ENCODE data around the gene SRGAP3. TPM values are rescaled to one million over a fixed set of nuclear protein-coding genes. Genes with fewer than 3 reads are reported as not detected.

SRGAP3 gene
- total and polyA plus RNA-seq, 7 experiments from 2014 or later, result 1.4 to 6.0 (median 4.6) TPM

DNA sequence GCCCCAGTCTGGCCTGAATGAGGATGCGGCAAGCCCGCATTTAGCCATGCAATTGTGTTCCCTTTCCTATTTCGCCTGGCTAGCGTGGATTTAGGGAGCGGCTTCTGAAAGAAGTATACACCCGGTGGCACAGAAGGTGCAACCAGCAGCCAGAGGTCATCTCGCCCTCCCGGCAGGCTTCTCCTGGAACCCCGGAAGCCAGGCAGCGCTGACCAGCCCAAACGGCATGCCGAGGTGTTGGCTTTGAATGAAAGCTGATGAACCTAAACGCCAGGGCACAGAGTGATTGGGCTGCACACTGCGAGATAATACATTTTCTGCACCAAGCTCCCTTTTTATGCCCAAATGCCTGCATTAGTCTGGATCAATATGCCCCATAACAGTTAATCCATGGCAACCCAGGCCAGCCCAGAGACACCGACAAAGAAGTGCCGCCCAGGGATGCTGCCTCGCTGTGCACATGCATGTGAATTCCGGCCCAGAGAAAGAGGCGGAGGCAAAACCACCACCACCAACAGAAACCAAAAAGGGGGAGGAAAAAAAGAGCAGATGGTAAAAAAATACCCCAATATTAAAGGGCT, 1.4 kb downstream of the SRGAP3 start:
- ChIA-PET POLR2A (no interaction called here), CTCF (no interaction called here)
- intact Hi-C loops (cut with micrococcal nuclease), result loop anchor here (5.0 kb wide), 3 partner anchors 66 to 276 kb away; partner anchors contain the start of gene THUMPD3 (in 1 of the 2)

DNA sequence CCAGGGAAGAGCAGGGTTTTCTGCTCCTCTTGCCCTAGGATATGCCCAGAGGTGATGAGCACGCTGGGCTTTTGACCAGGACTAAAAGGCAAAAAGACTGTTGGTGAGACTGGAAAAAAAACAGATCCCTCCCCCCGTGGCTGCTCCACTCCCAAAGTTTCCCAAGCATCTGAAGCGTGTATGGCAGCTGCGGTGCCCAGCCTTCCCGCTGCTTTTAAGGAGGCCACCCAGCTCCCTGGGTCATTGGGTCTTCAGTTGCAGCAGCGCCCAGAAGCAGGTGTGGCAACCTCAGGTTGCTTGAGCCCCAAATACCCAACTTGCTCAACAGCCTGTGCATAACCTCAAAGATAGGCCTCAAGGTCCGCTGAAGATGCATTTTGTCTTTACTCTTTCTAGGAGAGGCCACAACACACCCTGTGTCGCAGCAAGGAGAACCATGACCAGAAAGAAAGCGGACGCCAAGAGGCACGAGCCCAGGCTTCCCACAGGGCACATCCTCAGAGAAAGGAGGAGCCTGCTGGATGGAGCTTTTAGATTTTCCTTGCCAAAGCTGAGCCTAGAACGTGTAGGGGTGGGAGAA, 2.0 kb downstream of the SRGAP3 start:
- H3K27ac Mint-ChIP-seq, result no peak overlapping the region
- POLR2A ChIA-PET, result no interaction called here

More for the DNA sequence above, 1.4 kb downstream of the SRGAP3 start:
- ATAC-seq (no peak), DNase-seq (peak in 5 of 9 donors; percentile 7 to 25 (median 20))
- peaks cover 0 to 19% (median 3%) of the 10 kb centered on the region in 5 donors for H3K27me3 Mint-ChIP-seq
- H3K4me1 Mint-ChIP-seq, result peaks cover 16 to 43% (median 28%) of the 10 kb centered on the region in 7 donors
- Histone ChIP-seq H3K27me3 (ENCODE audit: control insufficient read depth in 2 of 2, insufficient read depth in 2 of 2, low read length in 2 of 2) (no peaks in the 10 kb centered on the region), H3K4me3 (ENCODE audit: low read length) (peak overlapping the region; percentile 91), H3K4me1 (ENCODE audit: control insufficient read depth in 2 of 2, insufficient read depth in 2 of 2, low read length in 2 of 2) (peaks cover 0 to 6% of the 10 kb centered on the region in 2 donors), H3K27ac (ENCODE audit: low read depth, low read length) (no peak overlapping the region), H3K9me3 (ENCODE audit: control insufficient read depth in 2 of 3, low read length in 3 of 3) (no peaks in the 10 kb centered on the region), H3K36me3 (ENCODE audit: control insufficient read depth in 2 of 3, insufficient read depth in 3 of 3, low read length in 3 of 3) (no peaks in the 10 kb centered on the region)
- H3K4me3 Mint-ChIP-seq, result peak overlapping the region; percentile 82 to 99 (median 92)
- H3K9me3 Mint-ChIP-seq, result no peaks in the 10 kb centered on the region
- peak overlapping the region in 5 of 9 donors; percentile 5 to 89 (median 51) for H3K27ac Mint-ChIP-seq
- H3K36me3 Mint-ChIP-seq, result peaks cover 0 to 4% (median 0%) of the 10 kb centered on the region in 5 donors

DNA sequence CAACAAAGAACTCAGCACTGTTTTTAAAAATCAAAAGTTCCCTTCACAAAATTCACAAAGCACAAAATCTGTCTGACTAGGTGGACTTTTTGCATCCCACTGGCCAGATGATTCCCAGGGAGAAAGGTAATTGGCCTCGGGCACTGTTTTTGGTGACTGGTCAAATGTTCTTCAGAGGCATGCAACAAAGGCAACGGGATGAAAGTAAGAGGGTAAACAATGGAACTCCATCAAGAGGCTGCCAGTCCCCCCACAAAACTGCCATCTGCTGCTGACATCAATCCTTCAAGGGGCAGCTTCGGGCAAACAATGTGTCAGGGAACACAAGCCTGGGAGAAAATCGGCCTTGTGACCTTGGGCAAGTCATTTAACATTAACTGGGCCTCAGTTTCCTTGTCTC, 3.3 kb downstream of the SRGAP3 start:
- Mint-ChIP-seq H3K27me3 (peaks cover 0 to 10% (median 0%) of the 10 kb centered on the region in 5 donors), H3K9me3 (peaks cover 0 to 3% (median 0%) of the 10 kb centered on the region in 11 donors), H3K4me3 (no peak overlapping the region), H3K36me3 (peaks cover 0 to 8% (median 4%) of the 10 kb centered on the region in 5 donors), H3K27ac (no peak overlapping the region), H3K4me1 (peaks cover 16 to 43% (median 28%) of the 10 kb centered on the region in 7 donors)
- POLR2A ChIA-PET, result no interaction called here
- H3K4me1 ChIP-seq (ENCODE audit: control insufficient read depth in 2 of 2, insufficient read depth in 2 of 2, low read length in 2 of 2), result peaks cover 0 to 6% of the 10 kb centered on the region in 2 donors
- no peak overlapping the region for H3K4me3 ChIP-seq (ENCODE audit: low read length)
- ATAC-seq (no peak), DNase-seq (no peak)
- no peaks in the 10 kb centered on the region for H3K9me3 ChIP-seq (ENCODE audit: control insufficient read depth in 2 of 3, low read length in 3 of 3)
- CTCF ChIA-PET, result no interaction called here
- H3K27me3 ChIP-seq (ENCODE audit: control insufficient read depth in 2 of 2, insufficient read depth in 2 of 2, low read length in 2 of 2), result no peaks in the 10 kb centered on the region
- H3K36me3 ChIP-seq (ENCODE audit: control insufficient read depth in 2 of 3, insufficient read depth in 3 of 3, low read length in 3 of 3), result no peaks in the 10 kb centered on the region
- H3K27ac ChIP-seq (ENCODE audit: low read depth, low read length), result no peak overlapping the region
- intact Hi-C loops (cut with micrococcal nuclease), result loop anchor here (5.0 kb wide), 3 partner anchors 64 to 274 kb away; partner anchors contain the start of gene THUMPD3 (in 1 of the 2)

More for the DNA sequence above, 2.0 kb downstream of the SRGAP3 start:
- Histone ChIP-seq H3K4me1 (ENCODE audit: control insufficient read depth in 2 of 2, insufficient read depth in 2 of 2, low read length in 2 of 2) (peaks cover 0 to 6% of the 10 kb centered on the region in 2 donors), H3K36me3 (ENCODE audit: control insufficient read depth in 2 of 3, insufficient read depth in 3 of 3, low read length in 3 of 3) (no peaks in the 10 kb centered on the region), H3K9me3 (ENCODE audit: control insufficient read depth in 2 of 3, low read length in 3 of 3) (no peaks in the 10 kb centered on the region), H3K27ac (ENCODE audit: low read depth, low read length) (no peak overlapping the region), H3K27me3 (ENCODE audit: control insufficient read depth in 2 of 2, insufficient read depth in 2 of 2, low read length in 2 of 2) (no peaks in the 10 kb centered on the region), H3K4me3 (ENCODE audit: low read length) (no peak overlapping the region)
- DNase-seq (no peak), ATAC-seq (no peak)
- intact Hi-C loops (cut with micrococcal nuclease), result loop anchor here (5.0 kb wide), 3 partner anchors 65 to 275 kb away; partner anchors contain the start of gene THUMPD3 (in 1 of the 2)
- peak overlapping the region in 6 of 10 donors; percentile 12 to 99 (median 52) for H3K4me3 Mint-ChIP-seq
- CTCF ChIA-PET, result no interaction called here
- H3K27me3 Mint-ChIP-seq, result peaks cover 0 to 15% (median 0%) of the 10 kb centered on the region in 5 donors
- peaks cover 16 to 43% (median 28%) of the 10 kb centered on the region in 7 donors for H3K4me1 Mint-ChIP-seq
- no peaks in the 10 kb centered on the region for H3K9me3 Mint-ChIP-seq
- peaks cover 0 to 4% (median 0%) of the 10 kb centered on the region in 5 donors for H3K36me3 Mint-ChIP-seq

DNA sequence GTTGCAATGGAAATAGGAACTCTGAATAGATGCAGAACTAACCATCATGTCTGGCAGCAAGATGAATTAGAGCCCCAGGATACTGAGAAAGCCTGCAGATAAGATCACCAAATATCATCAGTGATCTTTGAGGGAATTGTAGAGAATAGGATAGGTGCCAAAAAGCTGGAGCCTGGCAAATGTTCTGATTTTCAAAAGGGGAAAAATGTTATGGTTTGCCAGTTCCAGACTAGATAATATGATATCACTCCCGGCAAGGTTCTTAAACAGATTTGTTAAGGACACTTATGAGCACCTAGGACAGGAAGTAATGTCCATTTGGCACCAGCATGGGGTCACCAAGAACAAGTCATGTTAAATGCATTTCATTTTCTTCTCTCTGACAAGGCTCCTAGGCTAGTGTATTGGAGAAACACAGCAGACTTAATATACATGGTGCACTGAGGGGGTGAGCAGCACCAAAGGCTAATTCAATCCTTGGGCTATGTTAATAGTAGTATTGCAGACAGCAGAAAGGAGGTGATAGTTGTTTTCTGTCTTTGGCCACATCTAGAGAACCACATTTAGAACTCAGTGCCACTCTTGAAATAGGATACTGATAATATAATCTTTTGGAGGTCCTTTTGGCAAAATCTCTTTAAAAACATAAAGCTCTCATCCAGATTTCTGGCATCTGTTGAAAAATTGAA, 4.8 kb downstream of the SRGAP3 start:
- POLR2A ChIA-PET, result no interaction called here
- Histone ChIP-seq H3K27me3 (ENCODE audit: control insufficient read depth in 2 of 2, insufficient read depth in 2 of 2, low read length in 2 of 2) (no peaks in the 10 kb centered on the region), H3K4me3 (ENCODE audit: low read length) (no peak overlapping the region), H3K4me1 (ENCODE audit: control insufficient read depth in 2 of 2, insufficient read depth in 2 of 2, low read length in 2 of 2) (no peaks in the 10 kb centered on the region), H3K9me3 (ENCODE audit: control insufficient read depth in 2 of 3, low read length in 3 of 3) (no peaks in the 10 kb centered on the region), H3K27ac (ENCODE audit: low read depth, low read length) (no peak overlapping the region), H3K36me3 (ENCODE audit: control insufficient read depth in 2 of 3, insufficient read depth in 3 of 3, low read length in 3 of 3) (no peaks in the 10 kb centered on the region)
- Mint-ChIP-seq H3K4me1 (peaks cover 12 to 30% (median 20%) of the 10 kb centered on the region in 7 donors), H3K27ac (no peak overlapping the region), H3K9me3 (peaks cover 0 to 3% (median 0%) of the 10 kb centered on the region in 11 donors), H3K36me3 (peaks cover 0 to 13% (median 5%) of the 10 kb centered on the region in 5 donors), H3K4me3 (no peak overlapping the region), H3K27me3 (peaks cover 0 to 10% (median 0%) of the 10 kb centered on the region in 5 donors)
- DNase-seq, result no peak
- intact Hi-C loops (cut with micrococcal nuclease), result loop anchor here (5.0 kb wide), 3 partner anchors 62 to 272 kb away; partner anchors contain the start of gene THUMPD3 (in 1 of the 2)
- CTCF ChIA-PET, result no interaction called here
- no peak for ATAC-seq

DNA sequence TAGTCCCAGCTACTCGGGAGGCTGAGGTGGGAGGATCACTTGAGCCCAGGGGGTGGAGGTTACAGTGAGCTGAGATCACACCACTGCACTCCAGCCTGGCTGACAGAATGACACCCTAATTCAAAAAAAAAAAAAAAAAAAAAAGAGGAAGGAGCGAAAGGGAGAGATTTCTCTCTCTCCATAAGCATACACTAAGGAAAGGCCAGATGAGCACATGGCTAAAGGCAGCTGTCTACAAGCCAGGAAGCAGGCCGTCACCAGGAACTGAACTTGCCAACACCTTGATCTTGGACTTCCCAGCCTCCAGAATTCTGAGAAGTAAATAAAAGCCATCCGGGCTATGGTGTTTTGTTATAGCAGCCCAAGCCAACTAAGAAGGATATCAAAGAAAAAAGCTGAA, 7.5 kb downstream of the SRGAP3 start:
- H3K4me1 Mint-ChIP-seq, result peaks cover 0 to 8% (median 5%) of the 10 kb centered on the region in 7 donors
- no peak overlapping the region for H3K4me3 ChIP-seq (ENCODE audit: low read length)
- H3K27me3 ChIP-seq (ENCODE audit: control insufficient read depth in 2 of 2, insufficient read depth in 2 of 2, low read length in 2 of 2), result no peaks in the 10 kb centered on the region
- ChIA-PET POLR2A (interaction anchor here (0.5 kb wide), 1 partner anchor 70 kb away, joined by 3 read pairs; no protein-coding TSS in a partner anchor), CTCF (no interaction called here)
- no peaks in the 10 kb centered on the region for H3K36me3 ChIP-seq (ENCODE audit: control insufficient read depth in 2 of 3, insufficient read depth in 3 of 3, low read length in 3 of 3)
- no peak overlapping the region for H3K27ac Mint-ChIP-seq
- H3K9me3 ChIP-seq (ENCODE audit: control insufficient read depth in 2 of 3, low read length in 3 of 3), result no peaks in the 10 kb centered on the region
- DNase-seq (no peak), ATAC-seq (no peak)
- peaks cover 0 to 3% (median 0%) of the 10 kb centered on the region in 11 donors for H3K9me3 Mint-ChIP-seq
- H3K27me3 Mint-ChIP-seq, result peaks cover 0 to 6% (median 0%) of the 10 kb centered on the region in 5 donors
- no peak overlapping the region for H3K4me3 Mint-ChIP-seq
- peaks cover 0 to 14% (median 5%) of the 10 kb centered on the region in 5 donors for H3K36me3 Mint-ChIP-seq
- intact Hi-C loops (cut with micrococcal nuclease), result no loop called here
- no peak overlapping the region for H3K27ac ChIP-seq (ENCODE audit: low read depth, low read length)
- no peaks in the 10 kb centered on the region for H3K4me1 ChIP-seq (ENCODE audit: control insufficient read depth in 2 of 2, insufficient read depth in 2 of 2, low read length in 2 of 2)

DNA sequence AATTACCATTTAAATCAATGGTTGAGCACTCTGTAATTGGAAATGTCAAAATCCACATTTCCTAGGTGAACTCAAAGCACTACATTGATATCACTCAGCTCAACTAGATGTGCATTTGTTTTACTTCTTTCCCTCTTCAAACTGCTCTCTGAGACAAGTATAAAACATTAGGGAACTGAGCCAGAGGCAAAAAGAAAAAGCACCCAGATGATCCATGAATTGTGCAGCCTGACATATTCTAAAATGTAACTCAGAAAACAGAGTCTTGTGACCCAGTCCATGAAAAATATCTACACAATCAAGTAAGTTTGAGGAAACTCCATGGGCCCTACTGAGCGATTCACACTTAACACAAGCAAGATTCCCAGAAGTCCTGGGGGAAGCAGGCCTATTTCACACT, 9.8 kb downstream of the SRGAP3 start:
- Histone ChIP-seq H3K27ac (ENCODE audit: low read depth, low read length) (no peak overlapping the region), H3K4me3 (ENCODE audit: low read length) (no peak overlapping the region), H3K36me3 (ENCODE audit: control insufficient read depth in 2 of 3, insufficient read depth in 3 of 3, low read length in 3 of 3) (no peaks in the 10 kb centered on the region), H3K27me3 (ENCODE audit: control insufficient read depth in 2 of 2, insufficient read depth in 2 of 2, low read length in 2 of 2) (no peaks in the 10 kb centered on the region), H3K9me3 (ENCODE audit: control insufficient read depth in 2 of 3, low read length in 3 of 3) (no peaks in the 10 kb centered on the region), H3K4me1 (ENCODE audit: control insufficient read depth in 2 of 2, insufficient read depth in 2 of 2, low read length in 2 of 2) (no peaks in the 10 kb centered on the region)
- no peak overlapping the region for H3K4me3 Mint-ChIP-seq
- H3K27ac Mint-ChIP-seq, result no peak overlapping the region
- POLR2A ChIA-PET, result no interaction called here
- H3K27me3 Mint-ChIP-seq, result peaks cover 0 to 7% (median 0%) of the 10 kb centered on the region in 5 donors
- peaks cover 0 to 26% (median 10%) of the 10 kb centered on the region in 5 donors for H3K36me3 Mint-ChIP-seq
- DNase-seq (no peak), ATAC-seq (no peak)
- CTCF ChIA-PET, result no interaction called here
- intact Hi-C loops (cut with micrococcal nuclease), result no loop called here
- H3K9me3 Mint-ChIP-seq, result peaks cover 0 to 5% (median 0%) of the 10 kb centered on the region in 11 donors
- H3K4me1 Mint-ChIP-seq, result peaks cover 0 to 7% (median 0%) of the 10 kb centered on the region in 7 donors
